Urothelium cell line (cell line): ENCODE data around the gene ZSWIM8.
"Not testable (repeated sequence)": the region's sequence is repeated elsewhere in the genome, so short reads cannot be mapped to it uniquely, and the experiment has no call there.

Source experiments
- DNase-seq: peaks from one replicate; pipeline ENCODE4 v3.0.0; 2011; ENCODE audit warnings: low spot score, mixed read lengths
- FAIRE-seq: peaks from 2 replicates; lab custom pipeline; 2011; peaks lifted over from hg19 to GRCh38; lab: Jason Lieb, UNC

ZSWIM8 gene

GRCh38 chr10:73773152-73773879, 12.1 kb upstream of the ZSWIM8 start:
- no peak for FAIRE-seq

GRCh38 chr10:73774637-73775036, 10.8 kb upstream of the ZSWIM8 start:
- FAIRE-seq (no peak), DNase-seq (no peak)

More at GRCh38 chr10:73773152-73773879, 12.1 kb upstream of the ZSWIM8 start:
- no peak for DNase-seq

GRCh38 chr10:73779018-73779417, 6.4 kb upstream of the ZSWIM8 start:
- FAIRE-seq (no peak), DNase-seq (no peak)

GRCh38 chr10:73779539-73780197, 5.7 kb upstream of the ZSWIM8 start:
- FAIRE-seq (no peak), DNase-seq (no peak)

- DNase-seq: no peak
- FAIRE-seq: no peak
Observed at GRCh38 chr10:73780301-73780700, 5.1 kb upstream of the ZSWIM8 start.

GRCh38 chr10:73780966-73781365, 4.4 kb upstream of the ZSWIM8 start:
- DNase-seq (no peak), FAIRE-seq (no peak)

GRCh38 chr10:73781548-73781878, 3.9 kb upstream of the ZSWIM8 start:
- no peak for FAIRE-seq
- no peak for DNase-seq

GRCh38 chr10:73781879-73782748, 3.3 kb upstream of the ZSWIM8 start, which contains the start of gene CHCHD1:
Gene CHCHD1, plus strand, starts transcription at chr10:73782048. Its CDS starts 28 bp downstream, at chr10:73782076.
- FAIRE-seq (peak; percentile 74), DNase-seq (peak; percentile 94)

- no peak for FAIRE-seq
Observed at GRCh38 chr10:73782749-73783085, 2.7 kb upstream of the ZSWIM8 start.

GRCh38 chr10:73785721-73786511, 510 bp downstream of the ZSWIM8 start:
- DNase-seq (peak; percentile 32), FAIRE-seq (no peak)

More at GRCh38 chr10:73782749-73783085, 2.7 kb upstream of the ZSWIM8 start:
- DNase-seq: no peak

- no peak for DNase-seq
- FAIRE-seq: no peak
Observed at GRCh38 chr10:73786512-73786885, 1.1 kb downstream of the ZSWIM8 start.

GRCh38 chr10:73787031-73787800, 1.8 kb downstream of the ZSWIM8 start:
- not testable (repeated sequence) for DNase-seq, FAIRE-seq

GRCh38 chr10:73788864-73789658, 3.7 kb downstream of the ZSWIM8 start:
- no peak for DNase-seq

GRCh38 chr10:73789659-73790055, 4.3 kb downstream of the ZSWIM8 start:
- DNase-seq (no peak), FAIRE-seq (no peak)

More at GRCh38 chr10:73788864-73789658, 3.7 kb downstream of the ZSWIM8 start:
- FAIRE-seq: no peak

GRCh38 chr10:73790886-73791625, 5.7 kb downstream of the ZSWIM8 start:
- FAIRE-seq (peak; percentile 59), DNase-seq (no peak)

- no peak for FAIRE-seq
- no peak for DNase-seq
Observed at GRCh38 chr10:73791871-73792400, 6.5 kb downstream of the ZSWIM8 start.

- FAIRE-seq (no peak), DNase-seq (no peak)
Observed at GRCh38 chr10:73793456-73793855, 8.1 kb downstream of the ZSWIM8 start.

GRCh38 chr10:73795491-73795890, 10.1 kb downstream of the ZSWIM8 start:
- not testable (repeated sequence) for FAIRE-seq, DNase-seq
